GM12878 (cell line): ENCODE data around the gene MRPL41. TPM values are rescaled to one million over a fixed set of nuclear protein-coding genes. Genes with fewer than 3 reads are reported as not detected.

Experiments used
- BCL3 ChIP-seq: IDR thresholded peaks from 2 replicates; pipeline ENCODE4 v1.6.1; 2011; ENCODE audit warnings: borderline replicate concordance, low read depth, mild to moderate bottlenecking, moderate library complexity, low read length; ENCODE audit not compliant: insufficient read depth, poor library complexity, severe bottlenecking
- BHLHE40 ChIP-seq, 2 experiments: fragments of 450-650 bp in 1 of 2; IDR thresholded peaks; 2 replicates each; pipeline ENCODE4 v1.6.1; 2011 to 2017; ENCODE audit warnings: low read depth in 2 of 2, borderline replicate concordance in 1 of 2, improper control_type of control experiment in 1 of 2, low read length in 1 of 2, mild to moderate bottlenecking in 1 of 2
- CREB1 ChIP-seq: IDR thresholded peaks from 2 replicates; pipeline ENCODE4 v1.6.1; 2012; ENCODE audit warnings: low read depth, mild to moderate bottlenecking, inconsistent platforms
- CTCF ChIP-seq, 3 experiments: IDR thresholded peaks in 2 of 3; conservative IDR thresholded peaks in 1 of 3; 2 replicates each; pipeline ENCODE4 v1.5.1; 2011; ENCODE audit warnings: low read depth in 3 of 3, low read length in 3 of 3, mild to moderate bottlenecking in 3 of 3, control low read depth in 2 of 3, moderate library complexity in 2 of 3, inconsistent platforms in 1 of 3, mixed read lengths in 1 of 3; ENCODE audit not compliant: control insufficient read depth in 2 of 3, insufficient read depth in 1 of 3; ENCODE audit errors: extremely low read depth in 1 of 3
- DPF2 ChIP-seq: fragments of 450-650 bp; IDR thresholded peaks from 2 replicates; pipeline ENCODE4 v1.6.1; 2017; ENCODE audit warnings: mild to moderate bottlenecking
- E4F1 ChIP-seq: fragments of 450-650 bp; IDR thresholded peaks from 2 replicates; pipeline ENCODE4 v1.6.1; 2018; ENCODE audit warnings: borderline replicate concordance, mild to moderate bottlenecking; ENCODE audit not compliant: partially characterized antibody
- ELK1 ChIP-seq: IDR thresholded peaks from 2 replicates; pipeline ENCODE4 v1.6.1; 2012; ENCODE audit warnings: low read depth, low read length, improper control_type of control experiment
- GATAD2B ChIP-seq: fragments of 450-650 bp; conservative IDR thresholded peaks from 2 replicates; pipeline ENCODE4 v1.6.1; 2017; ENCODE audit warnings: low read depth, mild to moderate bottlenecking, moderate library complexity
- IKZF1 ChIP-seq: fragments of 450-650 bp; conservative IDR thresholded peaks from 2 replicates; pipeline ENCODE4 v1.6.1; 2017; ENCODE audit warnings: antibody characterized with exemption, mild to moderate bottlenecking
- IRF5 ChIP-seq: fragments of 450-650 bp; IDR thresholded peaks from 2 replicates; pipeline ENCODE4 v1.6.1; 2017; ENCODE audit warnings: borderline replicate concordance
- KAT2A ChIP-seq: conservative IDR thresholded peaks from 2 replicates; pipeline ENCODE4 v1.6.1; 2011; ENCODE audit warnings: low read depth, low read length; ENCODE audit not compliant: control insufficient read depth
- MXI1 ChIP-seq: fragments of 150-350 bp; IDR thresholded peaks from 2 replicates; pipeline ENCODE4 v1.6.1; 2011; ENCODE audit warnings: low read depth, mild to moderate bottlenecking, inconsistent platforms, low read length, improper control_type of control experiment
- NR2C1 ChIP-seq: fragments of 450-650 bp; IDR thresholded peaks from 2 replicates; pipeline ENCODE4 v1.6.1; 2017; ENCODE audit warnings: antibody characterized with exemption, mild to moderate bottlenecking, moderate library complexity
- PBX3 ChIP-seq: IDR thresholded peaks from 2 replicates; pipeline ENCODE4 v1.6.1; 2011; ENCODE audit warnings: mild to moderate bottlenecking, low read depth, low read length, moderate library complexity; ENCODE audit not compliant: insufficient replicate concordance
- POLR2A ChIP-seq: IDR thresholded peaks from 2 replicates; pipeline ENCODE4 v1.6.1; 2011; ENCODE audit warnings: low read depth, mild to moderate bottlenecking, low read length
- POLR2AphosphoS2 ChIP-seq: IDR thresholded peaks from 2 replicates; pipeline ENCODE4 v1.6.1; 2011; ENCODE audit warnings: low read depth, mild to moderate bottlenecking, low read length, improper control_type of control experiment, moderate library complexity
- RUNX3 ChIP-seq: IDR thresholded peaks from 2 replicates; pipeline ENCODE4 v1.6.1; 2012; ENCODE audit warnings: low read length, inconsistent platforms
- SREBF2 ChIP-seq: IDR thresholded peaks from 2 replicates; pipeline ENCODE4 v1.6.1; 2012; ENCODE audit warnings: mild to moderate bottlenecking, low read length
- ZNF24 ChIP-seq: fragments of 450-650 bp; IDR thresholded peaks from 2 replicates; pipeline ENCODE4 v1.6.1; 2017; ENCODE audit warnings: antibody characterized with exemption, mild to moderate bottlenecking
- polyA plus RNA-seq, 11 experiments: library from polyadenylated mRNA; depleted of rRNA in 4 of 11; unstranded in 6 of 11; stranded (reverse) in 5 of 11; fragments of >200 nt; fragmentation: Nextera tagmentation in 4 of 11; fragmentation: Illumina TruSeq in 1 of 11; extraction: Ambion mirVana in 4 of 11; extraction: Trizol in 1 of 11; gene quantifications; 1 replicate in 1 of 11; 2 replicates in 10 of 11; pipeline versions ENCODE4 v1.2.1 to v1.2.3, GENCODE V29; 2011 to 2016; ENCODE audit warnings: inconsistent platforms in 2 of 11, missing spikeins in 2 of 11, low read depth in 1 of 11
- total RNA-seq, 4 experiments: library from RNA; depleted of rRNA in 3 of 4; stranded (reverse); fragments of >200 nt in 3 of 4; fragmentation: Illumina TruSeq in 1 of 4; extraction: Trizol in 1 of 4; gene quantifications; 2 replicates each; pipeline versions ENCODE4 v1.2.1 to v1.2.3, GENCODE V29; 2013 to 2021

Gene MRPL41
- total and polyA plus RNA-seq, 10 of the 15 experiments (the other 5 are each of a cell fraction or from before 2014, with no cell fraction given) = 1.3 to 116 (median 40.1) TPM

GRCh38 chr9:137551264-137552021 lies at the start of gene MRPL41 (continued):
- TF ChIP-seq CREB1 (peak; percentile 27; the same call in 1 of the 2 replicates), POLR2AphosphoS2 (peak; percentile 77; the same call in 1 of the 2 replicates), E4F1 (no peak), KAT2A (no peak), ZNF24 (0 out of 2 replicates have a peak, but pooled peaks have one; percentile 7), BHLHE40 (IDR thresholded peaks at IDR 0.05; ENCODE audit: borderline replicate concordance in 1 of 2, low read depth in 2 of 2, low read length in 1 of 2) (peak in 1 of 2 experiments; percentile 39; a peak in 2 of 4 replicates), BCL3 (no peak), POLR2A (peak; percentile 94), DPF2 (peak; percentile 16; the same call in 1 of the 2 replicates), IKZF1 (peak; percentile 57), PBX3 (peak; percentile 57), CTCF (IDR thresholded peaks at IDR 0.05 in 2 of 3, conservative IDR thresholded peaks at IDR 0.05 in 1 of 3; ENCODE audit: control insufficient read depth in 2 of 3, extremely low read depth in 1 of 3, insufficient read depth in 1 of 3, low read depth in 3 of 3, low read length in 3 of 3) (peak; percentile 21 to 51 (median 40); a peak in 4 of 6 replicates), SREBF2 (no peak), GATAD2B (peak; percentile 86), NR2C1 (0 out of 2 replicates have a peak, but pooled peaks have one; percentile 43), RUNX3 (0 out of 2 replicates have a peak, but pooled peaks have one; percentile 14), ELK1 (0 out of 2 replicates have a peak, but pooled peaks have one; percentile 41), IRF5 (no peak), MXI1 (0 out of 2 replicates have a peak, but pooled peaks have one; percentile 19)
